ENCODE measurements around the gene PAN3.

DNA sequence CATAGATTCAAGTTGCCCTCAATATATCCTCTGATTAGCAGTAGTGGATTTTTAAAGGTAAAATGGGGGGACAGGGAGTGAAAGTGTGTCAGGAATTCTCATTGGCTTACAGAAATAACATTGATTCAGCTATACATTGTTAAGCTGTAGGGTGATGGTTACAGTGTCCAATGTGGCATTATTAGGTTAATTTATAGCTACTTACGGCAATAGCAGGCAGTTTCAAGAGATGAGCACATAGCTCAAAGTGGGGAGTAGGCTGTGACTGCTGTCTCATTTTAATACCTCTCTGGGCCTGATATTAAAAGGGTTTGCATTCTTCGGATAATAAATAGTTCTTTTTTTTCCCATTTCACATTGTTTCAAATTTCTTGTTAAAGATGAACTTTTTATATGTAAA is 34.6 kb downstream of the PAN3 start:
- TF ChIP-seq, protein P1, sequence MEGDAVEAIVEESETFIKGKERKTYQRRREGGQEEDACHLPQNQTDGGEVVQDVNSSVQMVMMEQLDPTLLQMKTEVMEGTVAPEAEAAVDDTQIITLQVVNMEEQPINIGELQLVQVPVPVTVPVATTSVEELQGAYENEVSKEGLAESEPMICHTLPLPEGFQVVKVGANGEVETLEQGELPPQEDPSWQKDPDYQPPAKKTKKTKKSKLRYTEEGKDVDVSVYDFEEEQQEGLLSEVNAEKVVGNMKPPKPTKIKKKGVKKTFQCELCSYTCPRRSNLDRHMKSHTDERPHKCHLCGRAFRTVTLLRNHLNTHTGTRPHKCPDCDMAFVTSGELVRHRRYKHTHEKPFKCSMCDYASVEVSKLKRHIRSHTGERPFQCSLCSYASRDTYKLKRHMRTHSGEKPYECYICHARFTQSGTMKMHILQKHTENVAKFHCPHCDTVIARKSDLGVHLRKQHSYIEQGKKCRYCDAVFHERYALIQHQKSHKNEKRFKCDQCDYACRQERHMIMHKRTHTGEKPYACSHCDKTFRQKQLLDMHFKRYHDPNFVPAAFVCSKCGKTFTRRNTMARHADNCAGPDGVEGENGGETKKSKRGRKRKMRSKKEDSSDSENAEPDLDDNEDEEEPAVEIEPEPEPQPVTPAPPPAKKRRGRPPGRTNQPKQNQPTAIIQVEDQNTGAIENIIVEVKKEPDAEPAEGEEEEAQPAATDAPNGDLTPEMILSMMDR (conservative IDR thresholded peaks at IDR 0.05 in 1 of 2, IDR thresholded peaks at IDR 0.05 in 1 of 2; ENCODE audit: low read depth in 1 of 2, low read length in 2 of 2): no peak
- TF ChIP-seq EZH2 (IDR thresholded peaks at IDR 0.05; ENCODE audit: low read length, missing control alignments): no peak
